Activated gamma-delta T cell treated with Interleukin-2 at 50 U/mL for 16 hours (primary cell): ENCODE results near the gene ADAMTS2.

Experiments used
- DNase-seq: peaks from one replicate; pipeline ENCODE4 v3.0.0-alpha.2; 2020

Gene ADAMTS2

GRCh38 chr5:179275941-179276837 is 69.1 kb downstream of the ADAMTS2 start:
- DNase-seq = no peak

DNA sequence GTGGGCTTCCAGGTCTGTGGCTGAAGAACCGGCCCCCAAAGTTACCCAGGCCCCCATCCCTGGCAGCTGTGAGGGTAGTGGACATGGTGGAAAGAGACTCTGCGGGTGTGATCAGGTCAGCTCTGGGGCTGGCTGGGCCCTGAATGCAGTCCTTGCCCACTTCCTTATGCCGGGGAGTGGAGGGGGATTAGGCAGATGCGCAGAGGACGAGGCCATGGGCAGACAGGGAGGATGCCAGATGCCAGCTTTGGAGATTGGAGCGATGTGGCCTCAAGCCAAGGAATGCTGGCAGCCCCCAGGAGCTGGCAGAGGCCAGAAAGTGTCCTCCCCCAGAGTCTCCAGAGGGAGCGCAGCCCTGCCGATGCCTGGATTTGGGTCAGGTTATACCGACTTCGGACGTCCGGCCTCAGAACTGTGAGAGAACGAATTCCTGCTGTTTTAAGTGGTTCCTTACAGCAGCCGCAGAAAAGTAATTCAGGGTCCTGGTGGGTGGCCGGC is 69.8 kb downstream of the ADAMTS2 start:
- DNase-seq = no peak

DNA sequence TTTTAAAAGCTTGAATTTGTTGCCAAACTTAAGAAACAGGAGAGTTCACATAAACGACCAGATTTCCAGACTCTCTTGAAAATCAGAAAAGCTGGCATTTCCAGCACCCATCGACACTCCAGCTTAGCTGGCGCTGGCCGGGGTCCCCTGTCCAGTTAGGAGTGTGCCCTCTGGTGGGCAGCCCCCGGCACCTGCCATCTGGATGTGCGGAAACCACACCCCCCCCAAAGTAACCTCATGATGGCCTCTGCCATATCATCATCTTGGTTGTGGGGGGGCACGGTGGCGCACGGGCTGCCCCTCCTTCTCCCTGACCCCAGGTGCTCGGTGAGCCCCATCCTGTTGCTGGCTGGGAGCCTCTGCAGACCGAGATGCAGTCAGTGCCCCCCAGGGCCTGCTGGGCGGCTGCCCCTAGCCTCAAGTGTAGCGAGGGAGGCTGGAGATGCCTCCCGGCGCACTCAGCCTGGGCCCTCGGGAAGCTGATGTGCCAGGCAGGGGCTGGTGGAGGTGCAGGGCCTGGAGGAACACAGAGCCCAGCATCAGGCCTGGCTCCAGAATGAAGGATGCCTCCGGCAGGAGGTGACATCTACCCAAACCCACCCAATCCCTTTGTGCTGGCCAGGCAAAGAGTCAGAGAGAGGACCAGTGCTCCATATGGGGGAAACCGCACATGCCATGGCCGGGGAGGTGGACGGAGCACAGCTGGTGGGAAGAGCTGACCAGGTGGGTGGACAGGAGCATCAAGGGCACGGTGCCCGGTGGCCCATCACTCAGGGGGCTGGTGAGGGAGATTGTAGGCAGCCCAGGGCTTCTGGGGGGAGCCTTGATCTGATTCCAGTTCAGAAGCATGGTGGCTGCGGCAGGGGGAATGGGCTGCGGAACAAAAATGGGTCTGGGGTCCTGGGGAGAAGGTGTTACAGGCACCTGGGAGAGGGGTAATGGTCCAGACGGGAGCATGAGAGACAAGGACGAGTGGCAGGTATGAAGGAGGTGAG is 70.6 kb downstream of the ADAMTS2 start:
- no peak for DNase-seq

GRCh38 chr5:179273441-179274145 is 71.7 kb downstream of the ADAMTS2 start:
- DNase-seq = no peak

DNA sequence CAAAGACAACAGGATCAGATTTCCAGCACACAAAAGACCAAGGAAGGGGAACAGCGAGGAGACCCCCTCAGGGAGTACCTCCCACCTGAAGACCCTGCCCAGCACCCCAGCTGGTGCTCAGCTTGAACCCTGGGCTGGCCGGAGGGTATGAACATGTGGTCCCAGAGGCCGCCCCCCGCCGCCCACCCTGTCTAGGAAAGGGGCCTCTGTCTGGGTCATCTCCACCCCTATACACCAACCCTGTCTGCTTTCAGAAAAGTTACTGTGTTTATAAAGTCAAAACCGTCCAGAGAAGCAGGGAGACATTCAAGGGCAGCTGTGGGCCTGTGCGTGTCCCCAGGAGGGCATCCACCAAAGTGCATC is 72.2 kb downstream of the ADAMTS2 start:
- no peak for DNase-seq

DNA sequence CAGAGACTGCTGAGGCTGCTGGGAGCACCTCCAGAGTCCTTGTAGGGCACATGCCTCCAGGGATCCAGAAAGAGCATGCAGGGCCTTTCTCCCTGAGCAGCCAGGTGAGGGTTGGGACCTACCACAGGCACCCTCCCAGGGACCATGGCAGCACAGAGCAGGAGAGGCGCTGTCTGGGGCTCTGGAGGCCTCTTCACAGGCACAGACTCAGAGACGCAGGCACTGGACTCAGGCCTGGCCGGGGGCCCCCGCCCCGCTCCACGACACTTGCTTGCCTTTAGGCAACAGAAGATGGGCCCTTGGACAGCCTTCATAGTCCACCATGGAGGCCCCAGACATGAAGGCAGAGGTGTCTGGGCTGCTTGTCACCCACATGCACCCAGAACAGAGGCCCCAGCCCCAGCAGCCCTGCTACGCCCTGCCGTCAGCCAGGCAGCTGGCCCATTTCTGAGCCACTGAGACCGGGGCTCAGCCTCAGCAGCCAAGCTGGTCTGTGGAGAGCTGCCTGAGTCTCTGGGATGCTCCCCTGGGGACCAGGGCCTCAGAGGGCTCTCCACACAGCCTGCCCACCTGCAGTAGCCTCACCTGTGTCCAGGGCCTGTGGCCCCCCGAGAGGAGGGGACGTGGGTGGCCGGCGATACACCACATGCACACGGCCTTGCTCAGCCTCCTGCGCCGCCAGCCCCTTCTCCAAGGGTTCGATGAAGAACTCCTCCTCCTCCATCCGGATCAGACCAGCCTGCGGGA is 72.8 kb downstream of the ADAMTS2 start:
- DNase-seq = no peak

DNA sequence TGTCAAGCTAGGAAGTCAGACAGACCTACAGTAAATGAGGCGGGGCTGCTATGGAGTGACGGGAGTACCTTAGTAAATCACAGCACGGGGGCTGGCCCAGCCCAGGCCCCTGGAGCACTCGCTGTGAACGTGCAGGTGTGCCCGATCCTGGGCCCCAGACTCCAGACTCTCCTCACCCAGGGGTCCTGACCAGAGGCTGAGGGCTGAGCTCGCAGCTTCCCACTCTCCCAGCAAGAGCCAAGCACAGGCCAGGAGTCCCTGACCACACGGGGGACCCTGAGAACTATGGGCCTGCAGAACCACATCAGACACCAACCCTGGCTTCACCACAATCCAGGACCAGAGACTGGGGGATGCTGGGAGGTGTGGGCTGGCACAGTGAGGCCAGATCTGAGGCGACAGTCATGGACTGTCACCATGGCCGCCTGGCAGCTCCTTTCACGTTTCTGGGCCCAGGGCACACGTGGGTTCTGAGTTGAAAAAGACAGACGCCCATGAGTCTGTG is 73.4 kb downstream of the ADAMTS2 start:
- DNase-seq = no peak

DNA sequence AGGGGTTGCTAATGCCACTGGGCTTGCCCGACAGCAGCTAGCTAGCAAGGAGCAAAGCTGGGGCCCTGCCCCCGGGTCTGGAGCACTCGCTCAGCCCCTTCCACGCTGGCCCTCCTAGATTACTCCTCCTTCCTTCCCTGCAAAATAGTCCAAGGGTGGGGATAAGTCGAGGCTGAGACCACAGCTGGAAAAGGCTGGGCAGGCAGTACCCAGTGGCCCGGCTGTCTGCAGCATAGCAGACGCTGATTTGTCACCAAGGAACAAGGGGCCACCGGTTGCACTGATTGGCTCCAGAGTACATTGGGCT is 73.9 kb downstream of the ADAMTS2 start:
- DNase-seq = no peak

GRCh38 chr5:179270581-179271427 is 74.5 kb downstream of the ADAMTS2 start:
- no peak for DNase-seq

GRCh38 chr5:179269781-179270543 is 75.3 kb downstream of the ADAMTS2 start:
- DNase-seq = no peak

GRCh38 chr5:179268966-179269693 is 76.1 kb downstream of the ADAMTS2 start:
- no peak for DNase-seq

DNA sequence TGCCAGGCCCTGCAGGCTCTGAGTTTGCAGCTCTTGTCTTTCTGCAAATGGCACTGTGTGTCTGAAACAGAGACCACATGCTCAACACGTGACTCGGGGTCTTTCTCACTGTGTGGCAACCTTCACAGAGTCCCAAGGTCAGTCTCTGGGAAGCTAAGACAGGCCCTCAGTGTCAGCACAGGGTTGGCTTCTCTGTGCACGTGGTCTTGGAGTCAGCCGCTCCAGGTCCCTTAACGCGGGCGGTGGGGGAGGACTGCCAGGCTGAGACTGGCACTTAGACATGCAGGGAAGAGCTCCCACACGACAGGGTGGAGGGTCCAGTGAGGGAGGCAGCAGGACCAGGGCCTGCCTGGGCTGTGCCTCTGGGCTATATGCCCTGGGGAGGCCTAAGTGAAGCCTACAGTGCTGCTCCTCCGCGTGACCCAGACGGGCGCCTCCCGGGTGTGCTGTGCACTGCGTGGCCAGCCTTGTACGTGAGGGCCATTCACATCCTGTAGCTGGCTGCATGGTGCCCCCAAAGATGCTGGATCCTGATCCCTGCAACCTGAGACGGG is 76.8 kb downstream of the ADAMTS2 start:
- no peak for DNase-seq

DNA sequence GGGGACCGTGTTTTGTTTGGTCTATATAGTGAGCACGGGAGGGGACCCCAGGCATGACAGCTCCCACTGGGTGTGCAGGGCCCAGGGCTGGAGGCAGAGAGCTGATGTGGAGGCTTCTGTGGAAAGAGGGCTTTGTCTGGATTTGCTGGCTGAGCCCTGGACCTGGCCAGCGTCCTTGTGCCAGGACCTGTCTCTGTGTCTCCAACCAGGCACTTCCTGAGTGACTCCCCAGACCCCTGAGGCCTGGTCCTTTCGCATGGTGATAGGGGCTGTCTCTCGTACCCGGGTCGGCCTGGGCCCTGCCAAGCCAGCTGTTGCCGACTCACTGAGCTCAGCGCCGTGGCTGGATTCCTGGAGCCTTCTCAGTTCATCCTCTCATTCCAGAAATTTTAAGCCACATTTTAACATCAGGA is 77.6 kb downstream of the ADAMTS2 start:
- no peak for DNase-seq

DNA sequence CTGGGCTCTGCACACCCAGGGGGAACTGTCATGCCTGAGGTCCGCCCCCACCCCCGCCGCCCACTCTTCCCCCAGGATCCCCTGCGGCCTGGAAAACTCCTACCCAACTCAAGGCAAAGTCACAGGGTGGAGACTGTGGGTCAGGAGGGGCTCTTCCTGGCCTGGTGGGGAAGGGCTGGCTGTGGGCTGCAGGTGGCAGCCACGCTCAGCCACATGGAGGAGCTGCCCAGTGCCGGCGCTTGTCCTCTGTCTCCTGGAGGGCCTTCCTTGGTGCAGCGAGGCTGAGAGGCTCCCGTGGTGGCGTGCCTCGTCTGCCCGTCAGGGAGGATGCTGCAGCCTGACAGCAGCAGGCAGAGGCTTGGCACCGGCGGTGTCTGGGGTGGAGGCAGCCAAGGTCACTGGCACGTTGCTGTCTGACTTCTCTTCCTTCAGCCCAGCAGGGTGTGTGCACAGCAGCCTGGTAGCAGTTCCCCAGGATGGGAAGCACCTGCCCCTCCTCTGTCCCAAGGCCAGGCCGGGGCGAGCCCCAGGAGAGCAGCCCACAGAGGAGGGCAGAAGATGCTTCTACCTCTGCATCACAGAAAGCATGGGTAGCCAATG is 78.1 kb downstream of the ADAMTS2 start:
- DNase-seq = no peak

DNA sequence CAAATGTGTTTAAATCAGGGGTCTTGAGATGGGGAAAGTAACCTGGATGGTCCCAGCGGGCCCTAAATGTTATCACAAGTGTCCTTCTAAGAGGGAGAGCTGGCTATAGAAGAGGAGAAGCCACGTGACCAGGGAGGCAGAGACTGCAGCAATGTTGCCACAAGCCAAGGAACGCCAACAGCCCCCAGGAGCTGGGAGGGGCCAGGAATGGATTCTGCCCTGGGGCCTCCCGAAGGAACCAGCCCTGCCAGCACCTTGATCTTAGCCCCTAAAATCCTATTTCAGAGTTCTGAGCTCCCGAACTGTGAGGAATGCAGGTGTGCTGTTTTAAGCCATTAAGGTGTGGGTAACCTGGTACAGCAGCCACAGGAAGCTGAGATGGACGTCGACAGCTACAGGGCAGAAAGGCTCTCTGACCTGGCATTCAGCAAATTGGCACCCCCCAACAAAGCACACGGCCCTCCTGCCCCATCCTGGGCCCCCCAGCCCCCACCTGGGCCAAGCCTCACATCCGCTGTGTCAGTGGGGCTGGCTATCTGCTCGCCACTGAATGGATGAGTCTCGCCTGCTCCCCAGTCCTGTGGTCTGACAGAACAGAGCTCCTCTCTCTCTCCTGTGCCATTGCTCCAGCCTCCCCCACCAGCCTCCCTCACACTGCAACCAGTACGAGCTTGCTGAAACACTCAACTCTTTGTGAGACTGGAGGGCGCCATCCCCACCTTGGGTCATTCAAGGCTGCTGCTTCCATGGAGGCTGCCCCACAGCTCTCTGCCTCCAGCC is 78.8 kb downstream of the ADAMTS2 start:
- DNase-seq = no peak

DNA sequence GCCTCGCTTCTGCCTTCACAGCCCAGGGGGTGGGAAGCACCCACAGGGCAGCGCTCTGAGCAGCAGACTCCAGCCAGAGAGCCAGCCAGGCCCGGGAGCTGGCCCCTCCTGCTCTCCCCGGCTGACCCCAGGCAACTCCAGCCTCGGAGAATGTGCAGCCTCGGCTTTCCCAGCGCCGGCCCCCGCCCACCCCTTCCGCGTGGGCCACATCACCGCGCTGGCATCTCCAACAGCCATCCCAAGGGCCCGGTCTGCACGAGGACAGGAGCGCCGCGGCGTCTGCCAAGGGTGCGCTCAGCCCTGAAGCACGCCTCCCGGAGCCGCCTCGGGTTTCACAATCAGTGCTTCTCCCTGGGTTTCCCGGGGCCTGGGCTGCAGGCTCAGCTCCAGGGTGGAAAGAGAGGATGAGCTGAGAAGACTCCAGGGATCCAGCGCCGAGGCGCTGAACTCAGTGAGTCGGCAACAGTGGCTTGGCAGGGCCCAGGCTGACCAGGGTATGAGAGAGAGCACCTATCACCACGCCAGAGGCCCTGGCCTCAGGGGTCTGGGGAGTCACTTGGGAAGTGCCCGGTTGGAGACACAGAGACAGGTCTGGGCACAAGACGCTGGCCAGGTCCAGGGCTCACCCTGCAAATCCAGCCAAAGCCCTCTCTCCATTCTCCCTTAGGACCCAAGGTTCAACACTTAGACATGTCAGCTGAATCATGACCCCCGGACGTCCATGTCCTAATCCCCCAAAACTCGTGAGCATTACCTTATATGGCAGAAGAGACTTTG is 79.6 kb downstream of the ADAMTS2 start:
- no peak for DNase-seq
